ENCODE measurements around the gene CYTH1.

CYTH1 gene

GRCh38 chr17:78709119-78709681 lies 72.9 kb downstream of the CYTH1 start:
- no peak for TF ChIP-seq CTCF (IDR thresholded peaks at IDR 0.05; ENCODE audit: low read depth, low read length)
- no peak overlapping the region for H3K4me3 ChIP-seq (ENCODE audit: low read depth, low read length)

- TF ChIP-seq CTCF (IDR thresholded peaks at IDR 0.05; ENCODE audit: low read depth, low read length): peak; percentile 86
- no peak overlapping the region for H3K4me3 ChIP-seq (ENCODE audit: low read depth, low read length)
Measured at GRCh38 chr17:78708510-78708973, 73.5 kb downstream of the CYTH1 start.

GRCh38 chr17:78707923-78708322 lies 74.2 kb downstream of the CYTH1 start:
- no peak for TF ChIP-seq CTCF (IDR thresholded peaks at IDR 0.05; ENCODE audit: low read depth, low read length)
- no peak overlapping the region for H3K4me3 ChIP-seq (ENCODE audit: low read depth, low read length)

GRCh38 chr17:78707016-78707415 lies 75.1 kb downstream of the CYTH1 start:
- no peak overlapping the region for H3K4me3 ChIP-seq (ENCODE audit: low read depth, low read length)
- no peak for TF ChIP-seq CTCF (IDR thresholded peaks at IDR 0.05; ENCODE audit: low read depth, low read length)

GRCh38 chr17:78706271-78706915 lies 75.7 kb downstream of the CYTH1 start:
- H3K4me3 ChIP-seq (ENCODE audit: low read depth, low read length): no peak overlapping the region
- no peak for TF ChIP-seq CTCF (IDR thresholded peaks at IDR 0.05; ENCODE audit: low read depth, low read length)

GRCh38 chr17:78705071-78705470 lies 77.0 kb downstream of the CYTH1 start:
- H3K4me3 ChIP-seq (ENCODE audit: low read depth, low read length): no peak overlapping the region
- no peak for TF ChIP-seq CTCF (IDR thresholded peaks at IDR 0.05; ENCODE audit: low read depth, low read length)

GRCh38 chr17:78704594-78704993 lies 77.5 kb downstream of the CYTH1 start:
- TF ChIP-seq CTCF (IDR thresholded peaks at IDR 0.05; ENCODE audit: low read depth, low read length): no peak
- no peak overlapping the region for H3K4me3 ChIP-seq (ENCODE audit: low read depth, low read length)

Data from WI38 (cell line).